ENCODE data around the gene OPCML. TPM values are rescaled to one million over a fixed set of nuclear protein-coding genes. Genes with fewer than 3 reads are reported as not detected.

OPCML gene
- total RNA-seq, 1 experiment from 2014 or later: 0.94 TPM

- Histone ChIP-seq H3K27ac (ENCODE audit: insufficient read length, low read depth, low read length) (no peak overlapping the region), H3K18ac (ENCODE audit: insufficient read length, low read depth, low read length) (no peak overlapping the region), H3K27me3 (ENCODE audit: insufficient read depth, low read length) (no peaks in the 10 kb centered on the region), H4K5ac (ENCODE audit: insufficient read length, low read depth, low read length) (no peak overlapping the region), H3K9ac (ENCODE audit: extremely low read depth, insufficient read length, low read length) (no peak overlapping the region), H2BK5ac (ENCODE audit: insufficient read length, low read length) (no peak overlapping the region), H2AFZ (ENCODE audit: low read length) (no peak overlapping the region), H3T11ph (ENCODE audit: low read length) (no peak overlapping the region), H4K8ac (replicated peaks; ENCODE audit: insufficient read length, low read depth, low read length) (no peak overlapping the region), H3K9me3 (ENCODE audit: control insufficient read depth, low read depth, low read length) (no peaks in the 10 kb centered on the region), H3K4ac (ENCODE audit: low read depth, low read length) (no peak overlapping the region), H3K56ac (ENCODE audit: insufficient read length, low read depth, low read length) (no peak overlapping the region), H3K4me1 (ENCODE audit: insufficient read depth, low read length) (peaks cover 4% of the 10 kb centered on the region; the same call in 1 of the 2 replicates), H2BK15ac (ENCODE audit: low read depth, low read length) (no peak overlapping the region), H2BK20ac (ENCODE audit: low read depth, low read length, poor library complexity, severe bottlenecking) (no peak overlapping the region), H4K91ac (ENCODE audit: insufficient read length, low read depth, low read length) (no peak overlapping the region), H2BK12ac (ENCODE audit: insufficient read length, low read depth, low read length) (no peak overlapping the region), H3K79me1 (ENCODE audit: insufficient read depth, low read depth, low read length, poor library complexity, severe bottlenecking) (no peaks in the 10 kb centered on the region), H3K23ac (ENCODE audit: insufficient read length, low read depth, low read length) (no peak overlapping the region), H2AK5ac (ENCODE audit: insufficient read length, low read length) (no peak overlapping the region), H2BK120ac (ENCODE audit: low read depth, low read length, poor library complexity, severe bottlenecking) (no peak overlapping the region), H3K23me2 (ENCODE audit: insufficient read length, low read depth, low read length, poor library complexity, severe bottlenecking) (no peaks in the 10 kb centered on the region), H3K14ac (ENCODE audit: insufficient read depth, low read length) (no peak overlapping the region), H4K20me1 (ENCODE audit: control insufficient read depth, insufficient read depth, insufficient read length) (no peaks in the 10 kb centered on the region), H3K4me2 (ENCODE audit: insufficient read depth, insufficient read length, low read length) (no peak overlapping the region), H3K79me2 (ENCODE audit: insufficient read depth, low read length) (no peaks in the 10 kb centered on the region)
- TF ChIP-seq CTCF (conservative IDR thresholded peaks at IDR 0.05): no peak
- no CpG with 5 or more reads among the region's 11 CpGs for WGBS (ENCODE audit: extremely low coverage, insufficient read length, low lambda C conversion rate)
- Mint-ChIP-seq H3K4me1 (peaks cover 43 to 47% of the 10 kb centered on the region in 2 experiments), H3K27me3 (ENCODE audit: low read depth) (peaks cover 24% of the 10 kb centered on the region), H3K36me3 (ENCODE audit: insufficient read depth in 1 of 3, low read depth in 3 of 3) (no peaks in the 10 kb centered on the region), H3K27ac (0 out of 7 replicates have a peak overlapping the region, but pooled peaks of 1 of the 3 experiments have one; percentile 25), H3K4me3 (no peak overlapping the region), H3K9me3 (no peaks in the 10 kb centered on the region)
- no peak for DNase-seq
Observed at GRCh38 chr11:133049244-133050019, 482.9 kb downstream of the OPCML start.

All from H9 (cell line).